GM12878 (cell line): Measurements from ENCODE around the gene ATIC. TPM values are rescaled to one million over a fixed set of nuclear protein-coding genes. Genes with fewer than 3 reads are reported as not detected.

Experiments
- EED ChIP-seq: sonication (generic); IDR thresholded peaks from 2 replicates; pipeline ENCODE4 v1.6.1; 2016; ENCODE audit warnings: antibody characterized with exemption, low read depth
- polyA plus RNA-seq, 11 experiments: library from polyadenylated mRNA; depleted of rRNA in 4 of 11; unstranded in 6 of 11; stranded (reverse) in 5 of 11; fragments of >200 nt; fragmentation: Nextera tagmentation in 4 of 11; fragmentation: Illumina TruSeq in 1 of 11; extraction: Ambion mirVana in 4 of 11; extraction: Trizol in 1 of 11; gene quantifications; 1 replicate in 1 of 11; 2 replicates in 10 of 11; pipeline versions ENCODE4 v1.2.1 to v1.2.3, GENCODE V29; 2011 to 2016; ENCODE audit warnings: inconsistent platforms in 2 of 11, missing spikeins in 2 of 11, low read depth in 1 of 11
- total RNA-seq, 4 experiments: library from RNA; depleted of rRNA in 3 of 4; stranded (reverse); fragments of >200 nt in 3 of 4; fragmentation: Illumina TruSeq in 1 of 4; extraction: Trizol in 1 of 4; gene quantifications; 2 replicates each; pipeline versions ENCODE4 v1.2.1 to v1.2.3, GENCODE V29; 2013 to 2021
- TF ChIP-seq, protein P1 (sequence below): fragments of 450-650 bp; formaldehyde crosslinking; IDR thresholded peaks from 2 replicates; pipeline ENCODE4 v1.4.0; 2020; ENCODE audit warnings: mild to moderate bottlenecking, moderate library complexity

Gene ATIC
- total and polyA plus RNA-seq, 10 of the 15 experiments (the other 5 are each of a cell fraction or from before 2014, with no cell fraction given): 45.1 to 518 (median 306) TPM

DNA sequence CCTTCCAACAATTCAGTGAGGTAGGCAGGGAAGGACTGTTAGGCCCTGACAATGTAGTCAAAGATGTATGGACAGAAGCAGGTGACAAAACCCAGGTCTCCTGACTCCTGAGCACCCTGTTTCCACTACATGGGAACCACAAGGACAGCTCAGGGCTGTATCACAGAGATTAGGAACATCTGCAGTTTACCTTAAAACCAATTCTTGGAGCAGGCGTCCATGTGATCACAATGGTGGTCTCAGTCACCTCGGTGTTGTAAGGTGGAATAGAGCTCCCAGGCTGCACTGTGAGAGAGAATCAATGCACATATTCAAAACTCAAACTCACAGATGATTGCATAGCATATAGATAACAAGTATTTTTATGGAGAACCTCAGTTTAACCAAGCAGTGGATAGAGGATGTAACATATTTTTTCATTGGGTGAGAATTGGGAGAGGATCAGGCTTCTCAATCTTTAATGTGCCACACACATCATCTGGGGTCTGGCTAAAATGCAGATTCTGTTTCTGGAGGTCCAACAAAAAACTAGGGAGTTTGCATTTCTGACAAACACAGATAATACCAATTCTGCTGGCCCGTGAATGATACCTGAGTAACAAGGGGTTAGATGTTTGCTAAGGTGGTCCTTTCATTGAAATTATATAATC is 87.3 kb downstream of the ATIC start (continued):
- TF ChIP-seq, protein P1, sequence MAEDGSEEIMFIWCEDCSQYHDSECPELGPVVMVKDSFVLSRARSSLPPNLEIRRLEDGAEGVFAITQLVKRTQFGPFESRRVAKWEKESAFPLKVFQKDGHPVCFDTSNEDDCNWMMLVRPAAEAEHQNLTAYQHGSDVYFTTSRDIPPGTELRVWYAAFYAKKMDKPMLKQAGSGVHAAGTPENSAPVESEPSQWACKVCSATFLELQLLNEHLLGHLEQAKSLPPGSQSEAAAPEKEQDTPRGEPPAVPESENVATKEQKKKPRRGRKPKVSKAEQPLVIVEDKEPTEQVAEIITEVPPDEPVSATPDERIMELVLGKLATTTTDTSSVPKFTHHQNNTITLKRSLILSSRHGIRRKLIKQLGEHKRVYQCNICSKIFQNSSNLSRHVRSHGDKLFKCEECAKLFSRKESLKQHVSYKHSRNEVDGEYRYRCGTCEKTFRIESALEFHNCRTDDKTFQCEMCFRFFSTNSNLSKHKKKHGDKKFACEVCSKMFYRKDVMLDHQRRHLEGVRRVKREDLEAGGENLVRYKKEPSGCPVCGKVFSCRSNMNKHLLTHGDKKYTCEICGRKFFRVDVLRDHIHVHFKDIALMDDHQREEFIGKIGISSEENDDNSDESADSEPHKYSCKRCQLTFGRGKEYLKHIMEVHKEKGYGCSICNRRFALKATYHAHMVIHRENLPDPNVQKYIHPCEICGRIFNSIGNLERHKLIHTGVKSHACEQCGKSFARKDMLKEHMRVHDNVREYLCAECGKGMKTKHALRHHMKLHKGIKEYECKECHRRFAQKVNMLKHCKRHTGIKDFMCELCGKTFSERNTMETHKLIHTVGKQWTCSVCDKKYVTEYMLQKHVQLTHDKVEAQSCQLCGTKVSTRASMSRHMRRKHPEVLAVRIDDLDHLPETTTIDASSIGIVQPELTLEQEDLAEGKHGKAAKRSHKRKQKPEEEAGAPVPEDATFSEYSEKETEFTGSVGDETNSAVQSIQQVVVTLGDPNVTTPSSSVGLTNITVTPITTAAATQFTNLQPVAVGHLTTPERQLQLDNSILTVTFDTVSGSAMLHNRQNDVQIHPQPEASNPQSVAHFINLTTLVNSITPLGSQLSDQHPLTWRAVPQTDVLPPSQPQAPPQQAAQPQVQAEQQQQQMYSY (CRISPR knock-in tag): no peak
- no peak for TF ChIP-seq EED
- TF ChIP-seq, all 136 proteins: peak for 0

Other genes with a start within 250 kb of the ATIC start
- 6.3 and 7.2 TPM in 2 replicates for gene ABCA12, start 173.4 kb upstream of the ATIC start, total RNA-seq (2014; rRNA removed)
- 7.5 and 8.4 TPM in 2 replicates for gene ABCA12, start 173.4 kb upstream of the ATIC start, total RNA-seq (2014; rRNA removed; fragmentation: Illumina TruSeq; extraction: Trizol)
- 9.8 and 12.1 TPM in 2 replicates for gene ABCA12, start 173.4 kb upstream of the ATIC start, total RNA-seq (2021)
- gene ABCA12, start 173.4 kb upstream of the ATIC start, polyA plus RNA-seq (2011; rRNA removed): 1.5 and 1.8 TPM in 2 replicates
- gene ABCA12, start 173.4 kb upstream of the ATIC start, polyA plus RNA-seq (2014; fragmentation: Illumina TruSeq; extraction: Trizol): 7.2 and 9.4 TPM in 2 replicates
- gene ABCA12, start 173.4 kb upstream of the ATIC start, polyA plus RNA-seq (2014; fragmentation: Nextera tagmentation; extraction: Ambion mirVana): 1 to 10 TPM; 1.2 TPM
- 3.6 and 4.8 TPM in 2 replicates for gene ABCA12, start 173.4 kb upstream of the ATIC start, polyA plus RNA-seq (2014; rRNA removed)
- 1 to 10 TPM; 5.7 to 7.8 TPM for gene ABCA12, start 173.4 kb upstream of the ATIC start, polyA plus RNA-seq (2016; fragmentation: Nextera tagmentation; extraction: Ambion mirVana)
- gene FN1, start 124.0 kb downstream of the ATIC start, total RNA-seq (2014; rRNA removed): 1.0 and 2.7 TPM in 2 replicates
- gene FN1, start 124.0 kb downstream of the ATIC start, total RNA-seq (2014; rRNA removed; fragmentation: Illumina TruSeq; extraction: Trizol): 0.78 and 0.89 TPM in 2 replicates
- gene FN1, start 124.0 kb downstream of the ATIC start, total RNA-seq (2021): 5.9 TPM in 2 replicates
- gene FN1, start 124.0 kb downstream of the ATIC start, polyA plus RNA-seq (2011; rRNA removed): 5.2 and 9.4 TPM in 2 replicates
- 1.5 and 2.1 TPM in 2 replicates for gene FN1, start 124.0 kb downstream of the ATIC start, polyA plus RNA-seq (2014; fragmentation: Illumina TruSeq; extraction: Trizol)
- gene FN1, start 124.0 kb downstream of the ATIC start, polyA plus RNA-seq (2014; fragmentation: Nextera tagmentation; extraction: Ambion mirVana): 1 to 10 TPM; 1.1 to 1.6 TPM
- 0.60 and 1.5 TPM in 2 replicates for gene FN1, start 124.0 kb downstream of the ATIC start, polyA plus RNA-seq (2014; rRNA removed)
- gene FN1, start 124.0 kb downstream of the ATIC start, polyA plus RNA-seq (2016; fragmentation: Nextera tagmentation; extraction: Ambion mirVana): 1 to 10 TPM; 8.1 TPM